ENCODE data around the gene FURIN.

DNA sequence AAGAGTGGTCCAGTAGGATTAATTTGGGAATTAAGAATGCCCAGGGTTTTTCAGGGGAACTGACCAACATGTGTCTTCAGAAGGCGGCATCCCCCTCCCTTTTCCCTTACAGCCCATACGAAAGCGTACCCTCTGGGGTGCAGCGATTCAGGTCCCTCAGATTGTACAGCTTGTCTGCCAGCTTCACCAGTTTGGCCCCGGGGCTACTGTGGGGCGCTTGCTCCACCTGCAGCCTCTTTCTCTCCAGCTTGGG lies 63.1 kb downstream of the FURIN start:
- TF ChIP-seq CTCF (IDR thresholded peaks at IDR 0.05) (no peak), EZH2 (IDR thresholded peaks at IDR 0.05) (no peak), EZH2phosphoT487 (IDR thresholded peaks at IDR 0.05) (no peak)
